Superior temporal gyrus (tissue), 1 donor: ENCODE measurements around the gene VPS13D.
A peak's percentile ranks its signal among the peaks of the same experiment; 100 is the strongest.
"Not testable (repeated sequence)": the region's sequence is repeated elsewhere in the genome, so short reads cannot be mapped to it uniquely, and the experiment has no call there.

Experiments used
- DNase-seq: peaks from one replicate; pipeline ENCODE4 v3.0.0-alpha.2; 2016; ENCODE audit errors: extremely low spot score

The VPS13D gene

DNA sequence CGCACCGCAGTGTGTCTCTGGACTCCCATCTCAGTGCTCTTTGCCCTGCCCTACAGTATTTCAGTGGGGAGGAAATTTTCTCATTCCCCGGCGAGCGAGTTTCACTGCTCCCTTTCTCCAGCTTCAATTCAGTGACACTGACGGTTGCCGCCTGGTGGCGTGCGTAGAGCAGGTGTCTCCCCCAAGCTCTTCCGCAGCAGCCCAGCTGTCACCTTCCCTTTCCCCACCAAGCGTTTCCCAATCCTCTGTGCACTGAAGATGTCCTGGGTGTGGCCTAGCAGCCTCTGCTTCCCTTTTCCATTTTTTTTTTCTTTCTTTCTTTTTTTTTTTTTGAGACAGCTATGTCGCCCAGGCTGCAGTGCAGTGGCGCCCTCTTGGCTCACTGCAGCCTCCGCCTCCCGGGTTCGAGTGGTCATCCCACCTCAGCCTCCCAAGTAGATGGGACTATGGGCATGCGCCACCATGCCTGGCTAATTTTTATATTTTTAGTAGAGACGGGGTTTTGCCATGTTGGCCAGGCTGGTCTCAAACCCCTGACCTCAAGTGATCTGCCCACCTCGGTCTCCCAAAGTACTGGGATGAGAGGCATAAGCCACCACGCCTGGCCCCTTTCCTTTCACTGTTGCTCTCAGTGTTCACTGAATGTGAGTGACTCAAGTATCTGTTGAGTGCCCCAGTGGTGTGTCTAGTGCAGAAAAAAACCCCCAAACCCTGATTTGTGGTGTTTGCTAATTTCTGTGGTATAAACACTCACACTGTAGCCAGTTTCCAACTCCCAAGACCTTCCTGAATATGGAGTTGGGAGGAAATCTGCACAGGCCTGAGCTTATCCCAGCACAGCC is 33.0 kb upstream of the VPS13D start:
- DNase-seq = no peak

DNA sequence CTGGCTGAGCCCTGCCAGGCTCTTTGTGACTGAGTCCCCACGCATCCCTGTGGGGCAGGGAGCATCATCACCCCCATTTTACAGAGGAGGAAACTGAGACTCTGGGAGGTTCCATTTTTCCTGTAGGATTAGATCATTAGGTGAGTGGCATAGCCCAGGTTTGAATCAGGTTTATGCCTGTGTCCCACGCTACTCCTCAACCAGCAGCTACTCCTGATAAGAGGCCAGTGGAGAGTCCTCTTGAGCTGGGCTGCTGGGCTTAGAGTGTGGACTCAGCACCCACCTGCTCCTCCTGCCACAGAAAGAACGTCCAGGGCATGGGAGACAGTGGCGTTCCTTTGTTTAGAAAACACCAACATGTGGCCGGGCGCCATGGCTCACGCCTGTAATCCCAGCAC is 32.3 kb upstream of the VPS13D start:
- no peak for DNase-seq

DNA sequence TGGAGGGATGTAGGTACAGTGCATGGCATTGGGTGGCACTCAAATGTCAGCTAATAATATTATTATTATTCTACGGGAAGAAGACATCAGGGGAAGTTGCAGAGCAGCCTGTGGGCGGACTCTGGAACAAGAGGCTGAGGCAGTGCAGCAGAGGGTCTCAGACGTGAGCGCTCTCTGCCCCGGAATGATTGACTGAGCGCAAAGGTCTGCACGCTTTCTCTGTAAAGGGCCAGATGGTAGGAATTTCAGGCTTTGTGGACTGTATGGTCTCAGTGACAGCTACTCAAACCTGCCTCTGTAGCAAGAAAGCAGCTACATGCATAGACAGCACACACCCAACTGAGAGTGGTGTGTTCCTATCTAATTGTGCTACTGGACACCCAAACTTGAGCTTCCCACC is 29.6 kb upstream of the VPS13D start:
- DNase-seq = no peak

DNA sequence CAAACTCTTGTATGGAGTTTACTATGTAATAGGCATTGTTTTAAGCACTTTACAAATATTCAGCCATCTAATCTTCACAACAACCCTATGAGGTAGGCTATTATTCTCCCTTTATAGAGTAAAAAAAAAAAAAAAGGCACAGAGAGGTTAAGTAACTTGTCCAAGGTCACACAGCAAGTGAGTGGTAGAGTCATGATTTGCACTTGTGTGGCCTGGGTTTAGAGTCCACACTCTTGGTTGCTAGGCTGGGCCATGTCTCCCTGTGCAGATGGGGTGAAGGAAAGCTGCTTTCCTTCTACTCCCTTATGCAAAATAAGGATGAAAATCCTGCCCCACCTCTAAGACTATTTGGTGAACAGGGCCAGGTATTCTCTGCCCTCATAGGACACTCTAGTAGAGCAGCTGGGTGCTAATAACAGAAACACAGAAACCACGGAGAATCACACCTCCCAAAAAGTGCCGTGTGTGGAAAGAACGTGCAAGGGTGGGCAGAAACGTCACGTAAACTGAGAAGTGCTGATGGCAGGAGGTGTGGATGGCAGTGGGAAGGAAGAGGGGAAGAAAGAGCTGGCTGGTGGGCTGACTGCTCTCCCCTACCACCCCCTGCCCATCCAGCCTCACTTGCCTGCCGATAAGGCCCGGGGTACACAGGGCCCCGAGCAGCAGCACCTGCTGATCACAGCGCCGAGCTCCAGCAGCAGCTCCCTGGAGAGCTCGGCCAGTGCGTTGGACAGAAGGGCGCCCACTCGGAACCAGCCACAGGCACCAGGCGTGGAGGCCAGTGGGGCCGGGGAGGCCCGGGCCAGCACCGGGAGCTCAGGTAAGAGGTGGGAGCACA is 28.3 kb upstream of the VPS13D start:
- DNase-seq = no peak

DNA sequence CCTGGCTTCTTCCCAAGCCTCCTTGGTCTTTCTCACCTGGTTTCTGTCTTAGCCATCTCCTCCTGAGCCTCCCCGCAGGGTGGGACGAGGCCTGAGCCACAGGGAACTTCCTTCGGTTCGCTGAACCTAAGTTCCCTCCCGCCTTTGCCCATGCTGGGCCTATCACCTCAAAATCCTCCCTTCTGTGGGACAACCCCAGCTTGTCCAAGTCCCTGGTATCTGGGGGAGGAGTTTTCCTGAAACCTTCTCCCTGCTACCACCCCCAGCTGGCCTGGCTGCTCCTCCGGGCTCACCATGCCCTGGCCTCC is 27.7 kb upstream of the VPS13D start:
- no peak for DNase-seq

DNA sequence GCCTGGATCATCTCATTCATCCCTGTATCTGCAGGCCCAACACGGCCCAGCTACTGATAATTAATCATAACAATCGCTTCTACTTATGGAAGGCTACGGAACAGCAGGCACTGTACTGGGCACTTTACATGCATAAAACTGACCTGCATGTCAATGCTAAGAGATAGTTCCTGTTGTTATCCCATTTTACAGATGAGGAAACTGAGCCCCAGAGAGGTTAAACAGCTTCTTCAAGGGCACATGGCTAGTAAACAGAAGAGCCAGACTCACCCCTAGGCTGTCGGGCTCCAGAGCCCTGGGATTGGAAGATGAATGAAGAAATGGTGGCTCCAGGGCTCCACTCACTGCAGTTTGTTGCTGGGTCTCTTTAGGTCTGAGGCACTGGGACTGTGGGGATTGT is 27.3 kb upstream of the VPS13D start:
- no peak for DNase-seq

DNA sequence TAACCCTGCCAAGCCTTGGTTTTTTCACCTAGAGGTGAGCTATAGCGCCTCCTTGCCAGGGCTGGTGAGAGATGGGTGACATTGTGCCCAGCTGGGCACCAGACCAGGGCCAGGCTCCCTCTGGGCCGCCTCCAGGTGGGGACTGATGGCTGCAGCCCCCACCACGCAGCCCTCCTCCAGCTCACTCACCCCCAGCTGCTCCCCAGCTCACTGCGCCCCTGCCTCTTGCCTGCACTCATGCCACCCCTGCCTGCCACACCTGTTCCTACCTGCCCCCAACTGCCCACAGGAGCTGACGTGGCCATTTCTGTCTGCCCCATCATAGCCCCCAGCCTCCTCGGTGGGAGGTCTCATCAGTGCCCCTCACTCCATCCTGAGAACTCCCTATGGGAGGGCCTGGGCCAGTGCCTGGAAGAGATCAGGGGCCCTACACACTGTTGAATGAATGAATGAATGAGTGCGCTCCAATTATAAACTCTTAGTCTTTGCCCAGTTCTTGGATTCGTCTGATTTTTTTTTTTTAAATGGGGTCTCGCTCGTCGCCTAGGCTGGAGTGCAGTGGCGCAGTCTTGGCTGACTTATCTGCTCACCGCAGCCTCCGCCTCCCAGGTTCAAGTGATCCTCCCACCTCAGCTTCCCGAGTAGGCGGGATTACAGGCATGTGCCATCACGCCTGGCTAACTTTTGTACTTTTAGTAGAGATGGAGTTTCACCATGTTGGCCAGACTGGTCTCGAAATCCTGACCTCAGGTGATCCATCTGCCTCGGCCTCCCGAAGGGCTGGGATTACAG is 26.4 kb upstream of the VPS13D start:
- DNase-seq = no peak

DNA sequence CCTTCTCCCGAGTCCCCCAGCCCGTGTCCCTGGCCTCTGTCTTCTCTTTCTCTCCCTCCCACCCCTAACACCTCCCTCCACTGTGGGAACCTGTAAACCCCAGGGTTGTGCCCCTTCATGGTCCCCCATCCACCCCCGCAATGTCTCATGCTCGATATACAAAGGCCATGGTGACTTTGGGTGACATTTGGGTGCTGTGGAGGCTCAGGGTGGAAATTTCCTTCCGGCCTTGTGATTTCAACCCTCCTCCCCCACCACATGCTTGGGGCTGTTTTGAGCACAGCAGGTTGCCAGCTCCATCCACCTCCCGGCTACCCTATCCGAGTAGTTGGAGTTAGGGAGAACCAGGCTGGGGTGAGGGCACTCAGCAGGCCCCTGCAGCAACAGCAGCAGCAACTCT is 25.7 kb upstream of the VPS13D start:
- DNase-seq = no peak

DNA sequence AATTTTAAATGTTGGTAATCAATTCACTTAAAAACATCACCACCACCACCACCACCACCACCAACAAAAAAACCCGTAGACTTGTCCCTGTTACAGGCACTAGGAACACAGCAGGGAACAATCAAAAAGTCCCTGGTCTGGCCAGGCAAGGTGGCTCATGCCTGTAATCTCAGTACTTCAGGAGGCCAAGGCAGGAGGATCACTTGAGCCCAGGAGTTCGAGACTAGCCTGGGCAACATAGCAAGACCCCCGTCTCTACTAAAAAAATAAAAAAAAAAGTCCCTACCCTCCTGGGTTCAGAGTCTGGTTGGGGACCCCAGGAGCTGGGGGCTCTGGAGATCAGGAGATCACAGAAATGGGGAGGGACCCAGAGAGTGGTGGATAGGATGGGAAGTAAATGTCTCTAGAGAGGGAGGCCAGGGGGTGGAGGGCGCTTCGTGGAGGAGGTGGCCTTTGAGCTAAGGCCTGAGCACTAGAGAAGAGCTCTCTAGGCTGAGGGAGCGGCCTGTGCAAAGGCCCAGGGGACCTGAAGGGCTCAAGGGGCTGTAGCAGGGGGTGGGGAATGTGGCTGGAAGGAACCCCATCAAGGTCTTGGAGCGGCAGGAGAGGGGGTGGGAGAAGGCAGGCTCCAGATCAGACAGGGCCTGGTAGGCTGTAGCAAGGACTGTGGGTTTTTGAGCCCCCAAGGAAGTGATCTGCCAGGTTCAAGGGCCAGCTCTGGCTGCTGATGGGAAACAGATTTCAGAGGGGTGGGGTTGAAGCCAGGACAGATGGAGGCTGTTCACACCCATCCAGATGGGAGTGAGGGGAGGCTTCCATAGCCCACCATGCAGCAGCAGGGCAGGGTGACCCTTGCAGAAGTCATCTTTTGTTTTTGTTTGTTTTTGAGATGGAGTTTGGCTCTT is 24.8 kb upstream of the VPS13D start:
- DNase-seq = no peak

DNA sequence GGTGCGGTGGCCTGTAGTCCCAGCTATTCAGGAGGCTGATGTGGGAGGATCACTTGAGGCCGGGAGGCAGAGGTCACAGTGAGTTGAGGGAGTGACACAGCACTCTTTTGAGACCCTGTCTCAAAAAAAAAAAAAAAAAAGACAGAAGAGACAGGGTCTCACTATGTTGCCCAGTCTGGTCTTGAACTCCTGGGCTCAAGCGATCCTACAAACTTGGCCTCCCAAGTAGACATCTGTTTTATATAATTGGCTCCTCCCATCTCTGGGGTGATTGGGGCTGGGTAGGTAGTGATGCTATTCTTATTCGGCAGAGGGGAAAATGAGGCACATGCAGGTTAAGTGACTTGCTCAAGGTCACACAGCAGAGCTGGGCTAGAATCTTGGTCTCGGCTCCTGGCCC is 23.6 kb upstream of the VPS13D start:
- no peak for DNase-seq

DNA sequence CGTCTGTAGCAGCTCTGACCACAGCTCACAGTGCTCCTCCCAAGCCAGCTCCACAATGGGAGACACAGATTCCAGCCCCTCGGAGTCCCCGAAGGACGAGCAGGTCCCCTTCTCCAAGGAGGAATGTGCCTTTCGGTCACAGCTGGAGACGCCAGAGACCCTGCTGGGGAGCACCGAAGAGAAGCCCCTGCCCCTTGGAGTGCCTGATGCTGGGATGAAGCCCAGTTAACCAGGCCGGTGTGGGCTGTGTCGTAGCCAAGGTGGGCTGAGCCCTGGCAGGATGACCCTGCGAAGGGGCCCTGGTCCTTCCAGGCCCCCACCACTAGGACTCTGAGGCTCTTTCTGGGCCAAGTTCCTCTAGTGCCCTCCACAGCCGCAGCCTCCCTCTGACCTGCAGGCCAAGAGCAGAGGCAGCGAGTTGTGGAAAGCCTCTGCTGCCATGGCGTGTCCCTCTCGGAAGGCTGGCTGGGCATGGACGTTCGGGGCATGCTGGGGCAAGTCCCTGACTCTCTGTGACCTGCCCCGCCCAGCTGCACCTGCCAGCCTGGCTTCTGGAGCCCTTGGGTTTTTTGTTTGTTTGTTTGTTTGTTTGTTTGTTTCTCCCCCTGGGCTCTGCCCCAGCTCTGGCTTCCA is 22.9 kb upstream of the VPS13D start:
- DNase-seq = no peak

DNA sequence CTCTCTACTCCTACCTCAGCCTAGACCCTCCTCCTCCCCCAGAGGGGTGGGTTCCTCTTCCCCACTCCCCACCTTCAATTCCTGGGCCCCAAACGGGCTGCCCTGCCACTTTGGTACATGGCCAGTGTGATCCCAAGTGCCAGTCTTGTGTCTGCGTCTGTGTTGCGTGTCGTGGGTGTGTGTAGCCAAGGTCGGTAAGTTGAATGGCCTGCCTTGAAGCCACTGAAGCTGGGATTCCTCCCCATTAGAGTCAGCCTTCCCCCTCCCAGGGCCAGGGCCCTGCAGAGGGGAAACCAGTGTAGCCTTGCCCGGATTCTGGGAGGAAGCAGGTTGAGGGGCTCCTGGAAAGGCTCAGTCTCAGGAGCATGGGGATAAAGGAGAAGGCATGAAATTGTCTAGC is 21.6 kb upstream of the VPS13D start:
- DNase-seq = no peak

DNA sequence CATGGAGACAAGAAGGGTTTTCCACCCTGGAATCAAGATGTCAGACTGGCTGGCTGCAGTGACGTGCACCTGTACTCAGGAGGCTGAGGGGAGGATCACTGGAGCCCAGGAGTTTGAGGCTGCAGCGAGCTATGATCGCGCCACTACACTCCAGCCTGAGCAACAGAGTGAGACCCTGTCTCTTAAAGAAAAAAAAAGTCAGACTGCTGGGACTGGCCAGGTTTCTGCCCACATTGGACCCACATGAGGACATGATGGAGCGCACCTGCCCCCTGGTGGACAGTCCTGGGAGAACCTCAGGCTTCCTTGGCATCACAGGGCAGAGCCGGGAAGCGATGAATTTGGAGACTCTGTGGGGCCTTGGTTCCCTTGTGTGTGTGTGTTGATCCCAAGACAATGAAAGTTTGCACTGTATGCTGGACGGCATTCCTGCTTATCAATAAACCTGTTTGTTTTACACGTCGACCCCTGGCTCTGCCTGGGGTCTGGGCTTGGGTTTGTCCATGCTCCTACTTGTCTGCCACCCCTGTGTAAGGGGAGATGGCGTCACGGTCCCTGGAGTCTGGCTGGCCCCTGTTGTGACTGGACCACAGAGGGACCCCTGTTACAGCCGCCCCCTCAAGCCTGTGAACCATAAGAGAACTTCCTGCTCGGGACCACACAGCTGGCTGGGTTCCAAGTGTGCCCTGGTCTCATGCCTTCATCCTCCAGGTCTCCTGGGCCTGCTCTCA is 20.9 kb upstream of the VPS13D start:
- peak; percentile 93 for DNase-seq

DNA sequence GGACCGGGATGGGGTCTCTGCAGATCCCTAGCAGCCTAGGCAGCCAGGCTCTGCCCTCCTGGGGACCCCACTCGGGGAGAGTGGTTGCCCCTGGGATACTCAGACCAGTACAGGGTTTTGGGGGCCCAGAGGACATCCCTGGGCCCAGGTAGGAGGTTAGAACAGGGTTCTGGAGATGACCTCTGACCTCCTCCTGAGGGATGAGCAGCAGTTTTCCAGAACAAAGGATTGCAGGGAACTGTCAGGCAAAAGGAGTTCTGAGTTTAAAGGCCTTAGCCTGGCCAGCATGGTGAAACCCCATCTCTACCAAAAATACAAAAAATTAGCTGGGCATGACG is 20.4 kb upstream of the VPS13D start:
- no peak for DNase-seq

DNA sequence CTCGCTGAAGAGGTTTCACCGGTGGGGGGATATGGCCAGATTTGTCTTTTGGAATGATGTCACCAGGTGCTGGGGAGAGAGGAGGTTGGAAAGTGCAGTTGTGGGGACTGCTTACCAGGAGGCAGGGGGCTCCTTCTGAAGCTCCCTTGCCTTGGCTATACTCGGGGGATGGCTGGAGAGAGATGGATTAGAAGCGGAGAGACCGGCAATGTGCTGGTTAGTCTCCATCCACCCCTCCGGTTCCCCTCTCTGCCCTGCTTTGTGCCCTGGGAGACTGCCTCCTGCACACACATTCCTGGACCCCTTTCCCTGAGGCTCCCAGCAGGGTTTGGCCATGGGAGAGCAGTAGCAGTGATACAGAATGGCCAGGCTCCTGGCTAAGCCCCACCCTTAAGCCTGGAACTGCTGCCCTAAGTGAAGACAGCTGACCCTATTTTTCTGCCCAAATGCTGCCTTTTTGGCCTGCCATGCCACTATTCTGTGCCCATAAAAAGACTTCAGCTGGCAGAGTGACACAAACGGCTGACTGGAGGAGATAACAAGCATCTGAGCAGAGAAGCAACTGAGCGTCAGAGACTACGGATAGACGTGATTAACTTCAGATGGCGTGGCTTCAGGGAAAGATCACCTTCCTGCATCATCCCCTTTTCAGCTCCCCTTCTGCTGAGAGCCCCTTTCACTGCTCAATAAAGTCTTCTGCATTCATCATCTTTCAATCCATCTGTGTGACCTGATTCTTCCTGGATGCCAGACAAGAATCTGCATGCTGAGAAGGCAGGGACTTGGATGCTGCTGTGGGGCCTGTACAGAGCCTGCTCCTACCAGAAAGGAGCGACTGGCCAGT is 14.5 kb upstream of the VPS13D start:
- DNase-seq = no peak

DNA sequence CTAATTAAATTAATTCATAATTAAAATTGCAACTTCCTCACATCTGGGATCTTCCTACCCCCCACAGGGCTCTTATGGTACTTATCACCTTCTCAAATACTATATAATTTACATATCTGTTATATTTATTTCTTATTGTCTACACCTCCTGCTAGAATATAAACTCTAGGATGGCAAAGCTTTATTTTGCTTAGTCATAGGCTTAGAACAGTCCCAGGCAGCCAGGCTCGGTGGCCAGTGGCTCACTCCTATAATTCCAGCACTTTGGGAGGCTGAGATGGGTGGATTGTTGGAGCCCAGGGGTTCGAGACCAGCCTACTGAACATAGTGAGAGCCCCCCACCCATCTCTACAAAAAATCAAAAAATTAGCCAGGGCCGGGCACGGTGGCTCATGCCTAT is 10.0 kb upstream of the VPS13D start:
- no peak for DNase-seq

DNA sequence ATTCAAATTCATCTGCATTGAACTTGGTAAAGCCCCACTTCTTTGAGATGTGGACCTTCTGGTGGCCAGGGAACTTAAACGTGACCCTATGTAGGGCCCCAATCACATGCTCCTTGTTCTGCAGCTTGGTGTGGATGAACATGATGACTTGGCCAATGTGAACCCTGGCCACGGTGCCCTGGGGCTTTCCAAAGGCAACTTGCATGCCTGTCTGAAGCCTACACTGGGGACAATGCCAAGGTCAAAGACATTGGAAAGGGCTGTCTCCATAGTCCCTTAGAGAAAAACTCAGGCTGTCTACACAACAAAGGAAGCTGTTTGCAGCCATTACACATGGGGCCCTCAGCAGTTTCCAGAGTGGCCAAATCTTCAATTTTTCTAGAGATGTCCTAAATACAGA is 8.9 kb upstream of the VPS13D start:
- no peak for DNase-seq

DNA sequence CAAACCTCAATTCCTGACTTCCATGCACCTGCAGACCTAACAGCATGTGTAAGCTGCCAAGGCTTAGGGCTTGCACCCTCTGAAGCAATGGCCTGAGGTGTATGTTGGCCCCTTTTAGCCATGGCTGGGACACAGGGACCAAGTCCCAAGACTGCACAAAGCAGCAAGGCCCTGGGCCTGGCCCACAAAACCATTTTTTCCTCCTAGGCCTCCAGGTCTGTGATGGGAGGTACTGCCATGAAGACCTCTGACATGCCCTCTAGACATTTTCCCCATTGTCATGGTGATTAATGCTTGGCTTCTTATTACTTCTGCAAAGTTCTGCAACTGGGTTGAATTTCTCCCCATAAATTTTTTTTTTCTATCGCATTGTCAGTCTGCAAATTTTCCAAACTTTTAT is 7.1 kb upstream of the VPS13D start:
- DNase-seq = not testable (repeated sequence)

DNA sequence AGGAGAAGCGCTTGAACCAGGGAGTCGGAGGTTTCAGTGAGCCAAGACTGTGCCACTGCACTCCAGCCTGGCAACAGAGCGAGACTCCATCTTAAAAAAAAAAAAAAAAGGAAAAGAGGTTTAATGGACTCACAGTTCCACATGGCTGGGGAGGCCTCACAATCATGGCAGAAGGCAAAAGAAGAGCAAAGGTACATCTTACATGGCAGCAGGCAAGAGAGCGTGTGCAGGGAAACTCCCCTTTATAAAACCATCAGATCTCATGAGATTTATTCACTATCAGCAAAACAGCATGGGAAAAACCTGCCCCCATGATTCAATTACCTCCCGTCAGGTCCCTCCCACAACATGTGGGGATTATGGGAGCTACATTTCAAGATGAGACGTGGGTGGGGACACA is 5.7 kb upstream of the VPS13D start:
- not testable (repeated sequence) for DNase-seq

DNA sequence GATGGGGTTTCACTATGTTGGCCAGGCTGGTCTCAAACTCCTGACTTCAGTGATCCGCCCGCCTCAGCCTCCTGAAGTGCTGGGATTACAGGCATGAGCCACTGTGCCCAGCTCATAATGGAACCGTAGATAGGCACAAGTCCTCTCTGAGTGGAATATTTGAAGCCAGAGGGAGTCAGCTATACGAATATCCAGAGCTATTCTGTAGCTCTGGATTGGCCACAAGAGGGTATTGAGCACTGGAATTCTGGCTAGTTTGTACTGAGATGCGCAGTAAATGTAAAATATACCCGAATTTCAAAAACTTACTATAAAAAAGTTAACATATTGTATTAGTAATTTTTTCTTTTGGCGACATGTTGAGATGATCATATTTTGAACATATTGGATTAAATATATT is 851 bp upstream of the VPS13D start:
- no peak for DNase-seq
